H1 (cell line): ENCODE results near the gene MYLK. TPM values are rescaled to one million over a fixed set of nuclear protein-coding genes. Genes with fewer than 3 reads are reported as not detected.

Experiments used
- CTCF ChIA-PET: fragments of 300-600 bp; sonication (Branson Sonifier 250); formaldehyde crosslinking; loops from one replicate; lab custom pipeline; 2021; ENCODE audit not compliant: partially characterized antibody; lab: Charles Lee
- POLR2A ChIA-PET: fragments of 300-600 bp; sonication (Branson Sonifier 250); formaldehyde crosslinking; loops from one replicate; lab custom pipeline; 2021; ENCODE audit warnings: inconsistent platforms; ENCODE audit not compliant: partially characterized antibody; lab: Charles Lee
- DNase-seq, 2 experiments: peaks; one replicate each; pipeline versions ENCODE4 v3.0.0 to v3.0.0-alpha.2; 2010 to 2022; ENCODE audit warnings: low spot score in 2 of 2, low read depth in 1 of 2, mixed read lengths in 1 of 2
- FAIRE-seq: peaks from 2 replicates; lab custom pipeline; 2011; peaks lifted over from hg19 to GRCh38; lab: Jason Lieb, UNC
- H2AFZ ChIP-seq: 2 replicates; pipeline ENCODE4 v1.8.1; 2012; ENCODE audit warnings: low read length, inconsistent platforms
- H2AK5ac ChIP-seq: 2 replicates; pipeline ENCODE4 v1.6.1; 2013; ENCODE audit warnings: low read depth, low read length
- H2BK120ac ChIP-seq: replicated peaks from 2 replicates; pipeline ENCODE3; 2013; ENCODE audit warnings: low read depth, low read length, inconsistent platforms
- H2BK12ac ChIP-seq: 2 replicates; pipeline ENCODE4 v1.6.1; 2013; ENCODE audit warnings: low read depth, low read length
- H2BK15ac ChIP-seq: 2 replicates; pipeline ENCODE4 v1.6.1; 2013; ENCODE audit warnings: low read length
- H2BK20ac ChIP-seq: 2 replicates; pipeline ENCODE4 v1.6.1; 2013; ENCODE audit warnings: low read length
- H2BK5ac ChIP-seq: 2 replicates; pipeline ENCODE4 v1.6.1; 2013; ENCODE audit warnings: low read depth, low read length
- H3K14ac ChIP-seq: 2 replicates; pipeline ENCODE4 v1.6.1; 2013; ENCODE audit warnings: inconsistent platforms; ENCODE audit not compliant: insufficient read length
- H3K18ac ChIP-seq: 2 replicates; pipeline ENCODE4 v1.6.1; 2013; ENCODE audit warnings: low read length; ENCODE audit errors: extremely low read depth
- H3K23ac ChIP-seq: 2 replicates; pipeline ENCODE4 v1.6.1; 2013; ENCODE audit warnings: inconsistent platforms; ENCODE audit not compliant: insufficient read length
- H3K23me2 ChIP-seq: 2 replicates; pipeline ENCODE4 v1.6.1; 2013; ENCODE audit warnings: low read depth, low read length
- H3K27ac ChIP-seq: 2 replicates; pipeline ENCODE4 v1.6.1; 2011; ENCODE audit warnings: low read depth, low read length, inconsistent platforms
- H3K27me3 ChIP-seq, 4 experiments: replicated peaks in 1 of 4; 1 replicate in 1 of 4; 2 replicates in 3 of 4; pipeline versions ENCODE4 v1.6.1 to v1.8.1; 2011 to 2013; ENCODE audit warnings: low read length in 3 of 4, mild to moderate bottlenecking in 3 of 4, inconsistent platforms in 2 of 4, mixed read lengths in 2 of 4, moderate library complexity in 1 of 4; ENCODE audit not compliant: control insufficient read depth in 3 of 4, insufficient read depth in 3 of 4; ENCODE audit errors: extremely low read depth in 1 of 4
- H3K36me3 ChIP-seq, 4 experiments: 2 replicates each; pipeline versions ENCODE4 v1.6.1 to v1.8.1; 2011 to 2013; ENCODE audit warnings: mild to moderate bottlenecking in 4 of 4, low read length in 3 of 4, moderate library complexity in 2 of 4, control low read depth in 1 of 4, inconsistent platforms in 1 of 4; ENCODE audit not compliant: insufficient read depth in 4 of 4, control insufficient read depth in 2 of 4
- H3K4ac ChIP-seq: replicated peaks from 2 replicates; pipeline ENCODE3; 2013; ENCODE audit warnings: low read length, low read depth, mixed read lengths, inconsistent platforms; ENCODE audit not compliant: insufficient read length
- H3K4me1 ChIP-seq, 4 experiments: replicated peaks in 1 of 4; 1 replicate in 1 of 4; 2 replicates in 3 of 4; pipeline versions ENCODE4 v1.6.1 to v1.8.1; 2011 to 2013; ENCODE audit warnings: low read length in 3 of 4, inconsistent platforms in 2 of 4, mixed read lengths in 1 of 4; ENCODE audit not compliant: insufficient read depth in 4 of 4, control insufficient read depth in 3 of 4
- H3K4me2 ChIP-seq, 2 experiments: 2 replicates each; pipeline versions ENCODE4 v1.6.1 to v1.8.1; 2011 to 2013; ENCODE audit warnings: low read depth in 2 of 2, low read length in 2 of 2, control low read depth in 1 of 2, inconsistent platforms in 1 of 2, mild to moderate bottlenecking in 1 of 2; ENCODE audit not compliant: insufficient read depth in 1 of 2
- H3K4me3 ChIP-seq, 4 experiments: fragments of 200-600, 300-600 bp in 1 of 4; sonication (generic), shearing (Covaris generic), sonication (Bioruptor Twin) in 1 of 4; 2 replicates each; pipeline versions ENCODE4 v1.5.1 to v1.8.1; 2011 to 2016; ENCODE audit warnings: low read length in 4 of 4, low read depth in 3 of 4, control low read depth in 2 of 4, inconsistent platforms in 2 of 4, mild to moderate bottlenecking in 2 of 4, mixed read lengths in 1 of 4, moderate library complexity in 1 of 4; ENCODE audit not compliant: insufficient read depth in 2 of 4; ENCODE audit errors: extremely low read depth in 1 of 4
- H3K56ac ChIP-seq: replicated peaks from 2 replicates; pipeline ENCODE3; 2013; ENCODE audit warnings: low read depth, mild to moderate bottlenecking, mixed read lengths, low read length, inconsistent platforms; ENCODE audit not compliant: insufficient read length
- H3K79me1 ChIP-seq: 2 replicates; pipeline ENCODE4 v1.6.1; 2013; ENCODE audit warnings: low read depth, low read length, control low read depth
- H3K79me2 ChIP-seq, 2 experiments: 2 replicates each; pipeline versions ENCODE4 v1.6.1 to v1.8.1; 2012 to 2013; ENCODE audit warnings: low read length in 2 of 2, mild to moderate bottlenecking in 2 of 2, inconsistent platforms in 1 of 2; ENCODE audit not compliant: insufficient read depth in 2 of 2, control insufficient read depth in 1 of 2
- H3K9ac ChIP-seq, 4 experiments: replicated peaks in 1 of 4; 1 replicate in 1 of 4; 2 replicates in 3 of 4; pipeline versions ENCODE4 v1.6.1 to v1.8.1; 2011 to 2013; ENCODE audit warnings: low read depth in 3 of 4, low read length in 3 of 4, control low read depth in 2 of 4, mild to moderate bottlenecking in 2 of 4, moderate library complexity in 2 of 4, inconsistent platforms in 1 of 4; ENCODE audit errors: extremely low read depth in 1 of 4
- H3K9me3 ChIP-seq, 2 experiments: 2 replicates each; pipeline versions ENCODE4 v1.6.1 to v1.8.1; 2012 to 2013; ENCODE audit warnings: mild to moderate bottlenecking in 2 of 2, moderate library complexity in 2 of 2, control low read depth in 1 of 2, inconsistent platforms in 1 of 2, low read depth in 1 of 2, low read length in 1 of 2, mixed read lengths in 1 of 2; ENCODE audit not compliant: insufficient read depth in 2 of 2
- H4K20me1 ChIP-seq, 2 experiments: replicated peaks in 1 of 2; 2 replicates each; pipeline versions ENCODE3 to v1.8.1; 2011 to 2013; ENCODE audit warnings: inconsistent platforms in 2 of 2, low read length in 2 of 2, mild to moderate bottlenecking in 1 of 2; ENCODE audit not compliant: insufficient read depth in 2 of 2, control insufficient read depth in 1 of 2
- H4K5ac ChIP-seq: 2 replicates; pipeline ENCODE4 v1.6.1; 2013; ENCODE audit warnings: low read length, low read depth, mixed read lengths, inconsistent platforms; ENCODE audit not compliant: insufficient read length
- H4K8ac ChIP-seq: 2 replicates; pipeline ENCODE4 v1.8.0; 2013; ENCODE audit warnings: mild to moderate bottlenecking, moderate library complexity, low read length, inconsistent platforms; ENCODE audit not compliant: insufficient read depth; ENCODE audit errors: extremely low read depth
- H4K91ac ChIP-seq: replicated peaks from 2 replicates; pipeline ENCODE3; 2013; ENCODE audit warnings: low read length, mixed read lengths, inconsistent platforms; ENCODE audit not compliant: insufficient read length
- EP300 ChIP-seq, 2 experiments: IDR thresholded peaks; 1 replicate in 1 of 2; 2 replicates in 1 of 2; pipeline ENCODE4 v1.6.1; 2011 to 2012; ENCODE audit warnings: low read depth in 2 of 2, low read length in 2 of 2, mild to moderate bottlenecking in 2 of 2, borderline replicate concordance in 1 of 2, inconsistent platforms in 1 of 2, moderate library complexity in 1 of 2
- NRF1 ChIP-seq: IDR thresholded peaks from 2 replicates; pipeline ENCODE4 v1.6.1; 2011; ENCODE audit warnings: mild to moderate bottlenecking, low read depth, low read length, improper control_type of control experiment
- SAP30 ChIP-seq: fragments of 300-600 bp; sonication (generic); IDR thresholded peaks from 2 replicates; pipeline ENCODE4 v1.7.1; 2012; ENCODE audit warnings: low read length, moderate library complexity, mild to moderate bottlenecking, inconsistent platforms; ENCODE audit not compliant: insufficient read depth, insufficient replicate concordance
- TBP ChIP-seq: IDR thresholded peaks from 2 replicates; pipeline ENCODE4 v1.6.1; 2011; ENCODE audit warnings: low read depth, low read length, improper control_type of control experiment
- WGBS, 2 experiments: shearing (Covaris generic) in 1 of 2; methylation state at CpG; one replicate each; pipeline versions ENCODE4 v1.1.6 to v1.1.7; 2013 to 2015; ENCODE audit warnings: low lambda C conversion rate in 2 of 2, mixed read lengths in 2 of 2, inconsistent platforms in 1 of 2, low coverage in 1 of 2, missing lambda C conversion rate in 1 of 2; ENCODE audit not compliant: insufficient replicate concordance in 2 of 2, insufficient coverage in 1 of 2, insufficient read length in 1 of 2; ENCODE audit errors: extremely low coverage in 1 of 2, missing lambda C conversion rate in 1 of 2; 5-methylcytosine and 5-hydroxymethylcytosine counted together
- polyA plus RNA-seq, 7 experiments: library from polyadenylated mRNA; depleted of rRNA in 3 of 7; stranded (reverse) in 5 of 7; unstranded in 2 of 7; fragments of >200 nt in 5 of 7; fragments of 200-250 nt in 2 of 7; gene quantifications; 1 replicate in 5 of 7; 2 replicates in 1 of 7; 4 replicates in 1 of 7; pipeline versions ENCODE4 v1.2.1 to v1.2.3, GENCODE V29; 2011 to 2013; ENCODE audit warnings: missing spikeins in 2 of 7, mixed read lengths in 2 of 7
- total RNA-seq: library from RNA; stranded (reverse); fragmentation: NEBNext Ultra II Directional; extraction: Animal tissue kit (Norgen Biotek cat#: 25700); gene quantifications from 2 replicates; pipeline ENCODE4 v1.2.1, GENCODE V29; 2021

The MYLK gene
- total and polyA plus RNA-seq, 2 of the 8 experiments (the other 6 are each of a cell fraction or from before 2014, with no cell fraction given): 11.6 to 21.3 TPM

DNA sequence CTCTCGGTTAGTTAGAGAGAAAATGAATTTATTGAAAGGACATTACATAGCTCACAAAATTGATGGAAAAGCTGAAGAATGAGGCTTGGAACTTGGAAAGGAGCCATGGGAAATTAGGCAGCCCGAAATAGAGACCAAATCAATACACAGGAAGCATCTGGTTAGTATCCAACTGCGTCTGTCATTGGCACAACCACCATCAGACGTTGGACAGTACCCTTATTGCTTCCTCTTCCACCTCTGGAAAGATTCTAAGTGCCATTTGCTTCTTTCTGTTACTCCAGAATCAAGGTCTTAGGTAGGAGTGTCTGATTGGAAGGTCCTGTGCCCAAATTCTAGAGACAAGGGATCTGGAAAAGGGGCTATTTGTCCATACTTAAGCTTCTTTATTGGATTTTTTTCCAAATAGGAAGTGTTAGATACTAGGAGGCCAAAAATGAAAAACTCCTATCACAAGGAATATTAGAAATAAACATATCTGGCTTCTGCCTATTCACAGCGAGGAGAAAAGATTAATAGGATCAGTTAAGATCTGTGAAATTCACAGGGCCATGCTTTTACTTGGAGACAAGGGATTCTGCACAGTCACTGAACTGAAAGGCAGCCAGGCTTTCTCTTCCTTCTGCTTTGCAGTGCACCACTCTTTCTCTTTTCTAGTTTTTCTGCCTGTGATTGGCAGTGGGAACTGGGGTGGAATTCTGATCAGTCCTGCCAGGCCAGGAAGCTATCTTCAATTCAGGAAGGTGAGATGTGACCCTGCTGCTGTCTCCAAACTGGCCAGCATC is 288.5 kb downstream of the MYLK start:
- no peak overlapping the region for H3K27ac ChIP-seq
- H2BK15ac ChIP-seq: no peak overlapping the region
- H3K79me2 ChIP-seq: no peaks in the 10 kb centered on the region
- no peak overlapping the region for H3K14ac ChIP-seq
- TF ChIP-seq TBP (no peak), SAP30 (no peak), EP300 (IDR thresholded peaks at IDR 0.05; ENCODE audit: borderline replicate concordance in 1 of 2, low read depth in 2 of 2, low read length in 2 of 2) (no peak), NRF1 (no peak)
- no peak overlapping the region for H3K4me3 ChIP-seq
- H3K4ac ChIP-seq: no peak overlapping the region
- no peak overlapping the region for H3K4me2 ChIP-seq
- H3K9me3 ChIP-seq: peaks cover 5 to 8% of the 10 kb centered on the region in 2 experiments
- H3K36me3 ChIP-seq: peaks cover 0 to 4% (median under 1%) of the 10 kb centered on the region in 4 experiments; a peak in 2 of 8 replicates
- no peak overlapping the region for H2BK5ac ChIP-seq
- no peak overlapping the region for H4K5ac ChIP-seq
- no peaks in the 10 kb centered on the region for H3K27me3 ChIP-seq
- no peak overlapping the region for H4K91ac ChIP-seq
- 80% methylated on average over 5 of the region's 5 CpGs; no CpG with 5 or more reads in 1 of the 2 experiments for WGBS, 2 experiments
- H2BK20ac ChIP-seq: no peak overlapping the region
- H3K23me2 ChIP-seq: no peaks in the 10 kb centered on the region; the same call in 1 of the 2 replicates
- no peak overlapping the region for H3K56ac ChIP-seq
- H3K18ac ChIP-seq: no peak overlapping the region
- H3K9ac ChIP-seq: no peak overlapping the region
- CTCF ChIA-PET: interaction anchor here (0.6 to 1.2 kb wide), 3 partner anchors 46 to 387 kb away, joined by 3 read pairs; no protein-coding TSS in a partner anchor
- FAIRE-seq: no peak
- no peaks in the 10 kb centered on the region for H3K4me1 ChIP-seq
- no peak overlapping the region for H4K8ac ChIP-seq
- H3K23ac ChIP-seq: no peak overlapping the region
- H3K79me1 ChIP-seq: no peaks in the 10 kb centered on the region
- no peaks in the 10 kb centered on the region for H4K20me1 ChIP-seq
- H2BK120ac ChIP-seq: no peak overlapping the region
- DNase-seq: no peak
- H2BK12ac ChIP-seq: no peak overlapping the region
- no peak overlapping the region for H2AK5ac ChIP-seq
- POLR2A ChIA-PET: interaction anchor here (1.5 kb wide), 1 partner anchor 10 kb away, joined by 4 read pairs; no protein-coding TSS in a partner anchor
- H2AFZ ChIP-seq: no peak overlapping the region
